IgD-negative memory B cell (primary cell): ENCODE results near the gene PKDREJ. TPM values are rescaled to one million over a fixed set of nuclear protein-coding genes. Genes with fewer than 3 reads are reported as not detected.
"Not testable (repeated sequence)": the region's sequence is repeated elsewhere in the genome, so short reads cannot be mapped to it uniquely, and the experiment has no call there.

Source experiments
- H3K27ac Mint-ChIP-seq, 3 donors: one replicate each; pipeline ENCODE4 v1.8.0; 2020 to 2022; ENCODE audit warnings: mild to moderate bottlenecking in 3 of 3, mixed read lengths in 3 of 3, moderate library complexity in 1 of 3
- H3K27me3 Mint-ChIP-seq: one replicate; pipeline ENCODE4 v1.8.0; 2021; ENCODE audit warnings: mixed read lengths
- H3K36me3 Mint-ChIP-seq: one replicate; pipeline ENCODE4 v1.8.0; 2020; ENCODE audit warnings: mild to moderate bottlenecking, mixed read lengths
- H3K4me1 Mint-ChIP-seq, 3 donors: one replicate each; pipeline ENCODE4 v1.8.0; 2020 to 2022; ENCODE audit warnings: mixed read lengths in 3 of 3, mild to moderate bottlenecking in 1 of 3
- H3K4me3 Mint-ChIP-seq, 4 donors: one replicate each; pipeline ENCODE4 v1.8.0; 2020 to 2022; ENCODE audit warnings: mild to moderate bottlenecking in 4 of 4, mixed read lengths in 4 of 4, moderate library complexity in 3 of 4
- H3K9me3 Mint-ChIP-seq, 3 donors: one replicate each; pipeline ENCODE4 v1.8.0; 2020 to 2021; ENCODE audit warnings: mixed read lengths in 3 of 3, mild to moderate bottlenecking in 1 of 3
- polyA plus RNA-seq: library from polyadenylated mRNA; unstranded; fragments of 300-500 nt; fragmentation: Illumina TruSeq; gene quantifications from one replicate; pipeline ENCODE4 v1.2.3, GENCODE V29; 2021

PKDREJ gene
- polyA plus RNA-seq: not detected

GRCh38 chr22:46263216-46263590 lies at the start of gene PKDREJ:
TSS of gene PKDREJ (minus strand) at chr22:46263343. CDS start at chr22:46263322, 21 bp downstream.
- Mint-ChIP-seq H3K36me3 (peaks cover 2% of the 10 kb centered on the region), H3K4me3 (peak within 1 kb of the TSS in 2 of 4 donors; percentile 27 to 33), H3K27me3 (peaks cover 23% of the 10 kb centered on the region), H3K4me1 (peaks cover 5 to 14% (median 7%) of the 10 kb centered on the region in 3 donors), H3K9me3 (no peaks in the 10 kb centered on the region), H3K27ac (peak within 1 kb of the TSS in 1 of 3 donors; percentile 43)

DNA sequence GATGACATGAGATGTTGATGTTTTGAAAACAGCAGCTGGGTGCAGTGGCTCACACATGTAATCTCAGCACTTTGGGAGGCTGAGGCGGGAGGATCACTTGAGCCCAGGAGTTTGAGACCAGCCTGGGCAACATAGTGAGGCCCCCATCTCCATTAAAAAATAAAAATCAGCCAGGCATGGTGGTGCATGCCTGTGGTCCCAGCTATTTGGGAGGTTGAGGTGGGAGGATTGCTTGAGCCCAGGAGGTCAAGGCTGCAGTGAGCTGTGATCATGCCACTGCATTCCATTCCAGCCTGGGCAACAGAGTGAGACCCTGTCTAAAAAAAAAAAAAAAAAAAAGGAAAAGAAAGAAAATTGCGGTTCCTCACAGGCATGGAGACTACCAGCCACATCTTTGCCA lies 49.7 kb upstream of the PKDREJ start:
- not testable (repeated sequence) for H3K9me3 Mint-ChIP-seq, H3K27ac Mint-ChIP-seq, H3K4me3 Mint-ChIP-seq, H3K4me1 Mint-ChIP-seq, H3K36me3 Mint-ChIP-seq, H3K27me3 Mint-ChIP-seq

DNA sequence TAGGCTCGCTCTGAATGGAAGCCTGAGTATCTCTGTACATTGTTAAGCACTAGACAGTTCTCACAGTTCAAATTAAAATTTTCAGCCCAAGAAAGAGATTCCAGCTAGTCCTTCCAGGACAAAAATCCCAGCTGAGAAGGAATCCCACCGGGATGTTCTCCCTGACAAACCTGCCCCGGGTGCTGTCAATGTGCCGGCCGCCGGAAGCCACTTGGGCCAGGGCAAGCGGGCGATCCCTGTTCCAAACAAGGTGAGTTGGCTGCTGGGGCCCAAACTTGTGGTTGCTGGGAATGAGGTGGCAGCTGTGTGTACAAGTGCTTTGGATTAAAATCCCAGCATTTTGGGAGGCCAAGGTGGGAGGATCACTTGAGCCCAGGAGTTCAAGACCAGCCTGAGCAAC lies 48.9 kb upstream of the PKDREJ start:
- Mint-ChIP-seq H3K27ac (no peak overlapping the region), H3K27me3 (no peaks in the 10 kb centered on the region), H3K4me3 (no peak overlapping the region), H3K4me1 (peaks cover 0 to 3% (median 0%) of the 10 kb centered on the region in 3 donors), H3K36me3 (peaks cover 3% of the 10 kb centered on the region), H3K9me3 (no peaks in the 10 kb centered on the region)

GRCh38 chr22:46309526-46310085 lies 46.5 kb upstream of the PKDREJ start:
- Mint-ChIP-seq H3K4me1 (peaks cover 0 to 5% (median 0%) of the 10 kb centered on the region in 3 donors), H3K27me3 (no peaks in the 10 kb centered on the region), H3K27ac (no peak overlapping the region), H3K36me3 (peaks cover 3% of the 10 kb centered on the region), H3K4me3 (no peak overlapping the region), H3K9me3 (no peaks in the 10 kb centered on the region)

DNA sequence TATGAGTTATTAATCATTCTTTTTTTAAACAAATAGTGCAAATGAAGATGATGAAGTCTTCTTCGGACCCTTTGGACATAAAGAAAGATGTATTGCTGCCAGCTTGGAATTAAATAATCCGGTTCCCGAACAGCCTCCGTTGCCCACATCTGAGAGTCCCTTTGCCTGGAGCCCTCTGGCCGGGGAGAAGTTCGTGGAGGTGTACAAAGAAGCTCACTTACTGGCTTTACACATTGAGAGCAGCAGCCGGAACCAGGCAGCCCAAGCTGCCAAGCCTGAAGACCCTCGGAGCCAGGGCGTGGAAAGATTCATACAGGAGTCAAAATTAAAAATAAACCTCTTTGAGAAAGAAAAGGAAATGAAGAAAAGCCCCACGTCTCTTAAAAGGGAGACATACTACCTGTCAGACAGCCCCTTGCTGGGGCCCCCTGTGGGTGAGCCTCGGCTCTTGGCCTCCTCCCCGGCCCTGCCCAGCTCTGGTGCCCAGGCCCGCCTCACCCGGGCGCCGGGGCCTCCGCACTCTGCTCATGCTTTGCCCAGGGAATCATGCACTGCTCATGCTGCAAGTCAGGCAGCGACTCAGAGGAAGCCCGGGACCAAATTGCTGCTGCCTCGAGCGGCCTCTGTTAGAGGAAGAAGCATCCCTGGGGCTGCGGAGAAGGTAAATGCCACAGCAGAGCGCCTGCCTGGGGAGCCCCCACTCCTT lies 45.3 kb upstream of the PKDREJ start:
- Mint-ChIP-seq H3K4me3 (no peak overlapping the region), H3K4me1 (peaks cover 0 to 5% (median 0%) of the 10 kb centered on the region in 3 donors), H3K9me3 (no peaks in the 10 kb centered on the region), H3K27ac (no peak overlapping the region), H3K27me3 (no peaks in the 10 kb centered on the region), H3K36me3 (peaks cover 3% of the 10 kb centered on the region)

GRCh38 chr22:46303347-46303965 lies 40.3 kb upstream of the PKDREJ start:
- Mint-ChIP-seq H3K27me3 (no peaks in the 10 kb centered on the region), H3K4me3 (peak overlapping the region in 1 of 4 donors; percentile 7), H3K36me3 (no peaks in the 10 kb centered on the region), H3K4me1 (peaks cover 0 to 2% (median 1%) of the 10 kb centered on the region in 3 donors), H3K27ac (no peak overlapping the region), H3K9me3 (no peaks in the 10 kb centered on the region)

GRCh38 chr22:46300491-46300890 lies 37.3 kb upstream of the PKDREJ start:
- H3K27ac Mint-ChIP-seq: peak overlapping the region in 2 of 3 donors; percentile 67 to 93
- H3K4me1 Mint-ChIP-seq: peaks cover 5 to 16% (median 11%) of the 10 kb centered on the region in 3 donors
- peak overlapping the region in 1 of 4 donors; percentile 20 for H3K4me3 Mint-ChIP-seq
- peaks cover 2% of the 10 kb centered on the region for H3K27me3 Mint-ChIP-seq
- H3K36me3 Mint-ChIP-seq: peaks cover 5% of the 10 kb centered on the region
- no peaks in the 10 kb centered on the region for H3K9me3 Mint-ChIP-seq

DNA sequence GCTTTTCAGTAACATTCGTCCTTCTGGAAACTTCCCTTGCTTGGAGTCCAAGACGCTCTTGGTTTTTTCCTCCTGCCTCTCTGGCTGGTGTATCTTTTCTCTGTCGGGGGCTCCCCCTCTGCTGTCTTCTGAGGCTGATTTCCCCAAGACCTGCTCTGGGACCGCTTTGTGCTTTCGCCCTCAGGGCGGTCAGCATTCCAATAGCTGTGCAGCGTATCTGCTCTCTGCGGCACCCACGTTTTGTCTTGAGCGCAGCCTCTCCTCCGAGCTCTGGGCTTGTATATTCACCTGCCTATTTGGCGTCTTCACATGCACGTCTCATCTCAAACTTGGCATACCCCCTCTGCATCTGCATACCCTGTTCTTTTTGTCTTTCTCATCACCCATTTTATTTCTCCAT lies 36.0 kb upstream of the PKDREJ start:
- Mint-ChIP-seq H3K27me3 (peaks cover 2% of the 10 kb centered on the region), H3K9me3 (no peaks in the 10 kb centered on the region), H3K4me3 (peak overlapping the region in 2 of 4 donors; percentile 6 to 91), H3K4me1 (peaks cover 11 to 23% (median 16%) of the 10 kb centered on the region in 3 donors), H3K27ac (peak overlapping the region in 1 of 3 donors; percentile 71), H3K36me3 (peaks cover 5% of the 10 kb centered on the region)

DNA sequence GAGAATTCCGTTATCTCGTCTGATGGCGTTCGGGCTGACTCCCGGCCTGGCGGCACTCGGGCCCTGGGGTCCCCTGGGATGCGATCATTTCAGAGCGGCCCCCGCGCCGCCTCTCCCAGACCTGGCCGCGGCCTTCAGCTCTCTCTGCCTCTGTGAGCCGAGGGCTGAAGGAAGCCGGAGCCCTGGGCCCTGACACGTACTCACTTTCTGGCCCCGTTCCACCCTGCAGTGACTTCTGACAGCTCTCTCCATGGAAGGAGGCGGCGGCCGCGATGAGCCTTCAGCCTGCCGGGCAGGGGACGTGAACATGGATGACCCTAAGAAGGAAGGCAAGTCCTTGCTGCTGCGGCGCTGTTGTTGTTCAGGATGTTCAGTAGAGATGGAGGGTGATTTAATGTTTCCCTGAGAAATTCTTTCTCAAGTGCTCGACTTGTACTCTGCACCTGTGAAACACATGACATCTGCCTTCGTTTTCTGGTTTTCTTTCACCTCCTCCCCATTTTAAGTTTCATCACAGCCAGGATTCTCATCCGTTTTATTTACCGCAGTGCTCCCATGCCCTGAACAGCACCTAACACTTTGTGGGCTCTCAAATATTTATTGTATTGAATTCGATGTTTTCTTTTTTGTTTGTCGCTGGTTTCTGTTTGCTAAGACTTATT lies 34.1 kb upstream of the PKDREJ start:
- H3K27ac Mint-ChIP-seq: peak overlapping the region; percentile 79 to 88 (median 83)
- peaks cover 11 to 37% (median 28%) of the 10 kb centered on the region in 3 donors for H3K4me1 Mint-ChIP-seq
- H3K9me3 Mint-ChIP-seq: no peaks in the 10 kb centered on the region
- H3K36me3 Mint-ChIP-seq: peaks cover 7% of the 10 kb centered on the region
- H3K4me3 Mint-ChIP-seq: peak overlapping the region; percentile 81 to 91 (median 83)
- peaks cover 2% of the 10 kb centered on the region for H3K27me3 Mint-ChIP-seq

DNA sequence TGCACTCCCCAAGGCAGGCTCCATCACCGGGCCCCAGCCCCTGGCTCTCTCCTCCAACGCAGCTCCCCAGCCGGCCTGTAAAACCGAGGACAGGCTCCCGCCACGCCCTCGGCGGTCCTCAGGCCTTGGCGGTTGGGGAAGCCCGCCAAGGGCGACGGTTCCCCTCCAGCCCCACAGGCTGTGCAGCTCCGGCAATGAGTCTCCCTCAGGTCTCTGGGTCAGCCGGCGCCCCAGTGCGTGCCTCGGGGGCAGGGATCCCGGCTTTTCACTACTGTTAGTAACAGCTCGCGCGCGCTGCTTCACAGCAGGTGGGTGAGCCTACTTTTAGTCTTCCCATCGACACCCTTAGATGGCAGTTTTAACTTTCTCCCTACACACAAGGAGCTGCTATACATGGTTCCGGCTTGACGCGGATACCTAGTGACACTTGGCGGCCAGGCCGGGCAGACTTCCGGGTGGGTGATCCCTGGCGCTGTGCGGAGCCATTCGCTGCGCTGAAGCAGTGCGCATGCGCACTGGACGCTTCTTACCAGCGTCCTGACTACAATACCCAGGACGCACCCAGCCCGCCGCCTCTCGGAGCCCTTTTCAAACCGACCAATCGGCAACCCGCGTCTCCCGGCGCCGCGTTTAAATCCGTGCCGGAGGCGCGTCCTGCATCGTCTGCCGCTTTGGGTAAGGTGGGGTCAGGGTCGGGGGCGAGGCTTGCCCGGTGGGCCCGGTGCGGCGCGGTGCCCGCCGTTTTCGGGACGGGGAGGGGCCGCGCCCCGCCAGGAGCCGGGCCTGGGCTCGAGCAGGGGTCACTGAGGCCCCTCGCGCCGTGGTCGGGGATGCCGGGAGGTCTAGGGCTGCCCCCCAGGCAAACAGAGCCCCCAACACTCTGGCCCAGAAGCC lies 33.4 kb upstream of the PKDREJ start, which contains the start of gene GTSE1:
Gene GTSE1, plus strand, starts transcription at position 614 of the 894 bp plus-strand sequence. CDS start 531 bp downstream, outside the sequence.
- Mint-ChIP-seq H3K27me3 (peaks cover 2% of the 10 kb centered on the region), H3K27ac (peak within 1 kb of the TSS; percentile 88 to 99 (median 98)), H3K4me3 (peak within 1 kb of the TSS; percentile 82 to 99 (median 94)), H3K36me3 (peaks cover 9% of the 10 kb centered on the region), H3K4me1 (peaks cover 11 to 38% (median 29%) of the 10 kb centered on the region in 3 donors), H3K9me3 (no peaks in the 10 kb centered on the region)

DNA sequence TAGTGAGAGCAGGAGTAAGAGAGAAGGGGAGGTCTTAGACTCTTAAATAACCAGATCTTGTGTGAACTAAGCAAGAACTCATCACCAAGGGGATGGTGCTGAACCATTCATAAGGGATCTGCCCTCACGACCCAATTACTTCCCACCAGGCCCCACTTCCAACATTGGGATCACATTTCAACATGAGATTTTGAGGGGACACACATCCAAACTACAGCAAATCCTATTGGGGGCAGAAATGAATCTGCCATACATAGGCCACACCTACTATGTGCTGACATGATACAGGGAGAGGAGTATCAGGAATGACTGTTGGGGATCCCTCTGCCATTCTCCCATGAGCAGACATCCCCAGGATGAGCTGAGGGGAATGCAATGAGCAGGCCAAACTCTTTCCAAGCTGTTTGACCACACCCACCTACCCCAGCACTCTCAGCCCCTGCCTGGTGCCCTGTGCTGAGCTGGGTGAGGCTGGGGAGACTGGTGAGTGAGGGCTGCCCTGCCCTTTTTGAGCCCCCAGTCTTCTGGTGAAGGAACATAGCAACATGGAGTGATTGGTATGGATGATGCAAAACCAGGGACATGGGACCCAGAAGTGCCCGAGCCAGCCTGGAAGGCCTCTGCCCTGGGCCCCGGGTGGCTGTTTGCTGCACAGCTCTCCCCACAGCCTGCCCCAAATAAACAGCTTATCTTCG lies 32.3 kb upstream of the PKDREJ start:
- H3K27me3 Mint-ChIP-seq: peaks cover 2% of the 10 kb centered on the region
- peak overlapping the region; percentile 88 to 99 (median 98) for H3K27ac Mint-ChIP-seq
- peaks cover 11 to 40% (median 32%) of the 10 kb centered on the region in 3 donors for H3K4me1 Mint-ChIP-seq
- H3K4me3 Mint-ChIP-seq: peak overlapping the region; percentile 50 to 96 (median 84)
- H3K9me3 Mint-ChIP-seq: no peaks in the 10 kb centered on the region
- H3K36me3 Mint-ChIP-seq: peaks cover 9% of the 10 kb centered on the region

- H3K27me3 Mint-ChIP-seq: peaks cover 2% of the 10 kb centered on the region
- H3K4me1 Mint-ChIP-seq: peaks cover 11 to 42% (median 32%) of the 10 kb centered on the region in 3 donors
- H3K36me3 Mint-ChIP-seq: peaks cover 9% of the 10 kb centered on the region
- H3K27ac Mint-ChIP-seq: peak overlapping the region in 1 of 3 donors; percentile 88
- H3K4me3 Mint-ChIP-seq: peak overlapping the region; percentile 36 to 82 (median 63)
- no peaks in the 10 kb centered on the region for H3K9me3 Mint-ChIP-seq
These were observed 31.6 kb upstream of the PKDREJ start for GRCh38 chr22:46294784-46295183.

DNA sequence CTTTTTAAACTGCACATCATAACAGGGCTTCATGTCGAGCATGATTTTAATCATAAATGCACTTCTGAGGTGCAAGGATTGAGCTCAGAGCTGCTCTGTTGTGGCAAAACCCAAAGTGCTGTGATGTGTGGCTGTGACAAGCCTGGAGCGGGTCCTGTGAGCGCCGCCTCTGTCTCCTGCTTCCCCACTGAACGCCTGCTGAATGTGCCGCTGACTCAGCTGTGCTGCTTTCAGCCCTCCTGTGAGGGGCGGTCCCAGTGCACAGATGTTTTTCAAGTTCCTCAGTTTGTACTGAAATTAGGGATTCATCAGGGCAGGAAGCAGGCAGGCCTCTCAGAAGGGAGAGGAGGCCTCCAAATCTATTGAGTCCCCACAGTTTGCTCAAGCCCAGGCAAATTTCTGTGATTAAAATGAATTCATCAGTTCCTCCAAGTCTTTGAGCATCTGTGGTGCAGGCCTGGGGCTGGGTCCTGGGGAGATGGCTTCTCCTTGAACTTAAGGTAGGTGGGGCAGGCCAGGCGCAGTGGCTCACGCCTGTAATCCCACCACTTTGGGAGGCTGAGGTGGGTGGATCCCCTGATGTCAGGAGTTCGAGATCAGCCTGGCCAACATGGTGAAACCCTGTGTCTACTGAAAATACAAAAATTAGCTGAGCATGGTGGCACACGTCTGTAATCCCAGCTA lies 30.6 kb upstream of the PKDREJ start:
- no peaks in the 10 kb centered on the region for H3K9me3 Mint-ChIP-seq
- peaks cover 9% of the 10 kb centered on the region for H3K36me3 Mint-ChIP-seq
- peaks cover 11 to 44% (median 32%) of the 10 kb centered on the region in 3 donors for H3K4me1 Mint-ChIP-seq
- peak overlapping the region in 2 of 4 donors; percentile 27 to 62 for H3K4me3 Mint-ChIP-seq
- peak overlapping the region in 1 of 3 donors; percentile 63 for H3K27ac Mint-ChIP-seq
- peaks cover 2% of the 10 kb centered on the region for H3K27me3 Mint-ChIP-seq
